Transverse colon (tissue), 4 donors: Measurements from ENCODE around the gene RAB4A. TPM values are rescaled to one million over a fixed set of nuclear protein-coding genes. Genes with fewer than 3 reads are reported as not detected.
A peak's percentile ranks its signal among the peaks of the same experiment; 100 is the strongest.

Experiments
- DNase-seq: peaks from one replicate; pipeline ENCODE4 v3.0.0-alpha.2; 2019
- H3K27ac ChIP-seq, 4 donors: fragments of 200-600 bp; sonication (generic); 2 replicates each; pipeline ENCODE4 v1.5.1; 2016 to 2018; ENCODE audit warnings: inconsistent platforms in 4 of 4
- H3K27me3 ChIP-seq: fragments of 200-600 bp; sonication (generic); 2 replicates; pipeline ENCODE4 v1.5.1; 2017; ENCODE audit warnings: inconsistent platforms
- H3K36me3 ChIP-seq, 4 donors: fragments of 200-600 bp; sonication (generic); 2 replicates each; pipeline ENCODE4 v1.5.1; 2017 to 2019; ENCODE audit warnings: inconsistent platforms in 4 of 4
- H3K4me1 ChIP-seq, 4 donors: fragments of 200-600 bp; sonication (generic); 2 replicates each; pipeline ENCODE4 v1.5.1; 2017 to 2020; ENCODE audit warnings: inconsistent platforms in 4 of 4
- H3K4me3 ChIP-seq, 4 donors: fragments of 200-600 bp; sonication (generic); 1 replicate in 1 of 4; 2 replicates in 3 of 4; pipeline versions ENCODE4 v1.5.1 to v1.6.1; 2017 to 2019; ENCODE audit warnings: inconsistent platforms in 4 of 4
- H3K9me3 ChIP-seq, 2 donors: fragments of 200-600 bp; sonication (generic); 2 replicates each; pipeline ENCODE4 v1.5.1; 2017 to 2019; ENCODE audit warnings: inconsistent platforms in 2 of 2
- CTCF ChIP-seq, 5 experiments: fragments of 200-600 bp in 3 of 5; fragments of 450-650 bp in 2 of 5; sonication (generic) in 3 of 5; IDR thresholded peaks; 1 replicate in 2 of 5; 2 replicates in 3 of 5; pipeline ENCODE4 v1.5.1; 2016 to 2017; ENCODE audit warnings: antibody characterized with exemption in 5 of 5, inconsistent platforms in 3 of 5, mild to moderate bottlenecking in 2 of 5, moderate library complexity in 1 of 5
- EP300 ChIP-seq: sonication (generic); formaldehyde crosslinking; IDR thresholded peaks from one replicate; pipeline ENCODE4 v1.6.1; 2017; ENCODE audit warnings: antibody characterized with exemption, low read depth
- POLR2A ChIP-seq: fragments of 450-650 bp; IDR thresholded peaks from one replicate; pipeline ENCODE4 v1.6.1; 2016; ENCODE audit warnings: antibody characterized with exemption, mild to moderate bottlenecking, moderate library complexity
- POLR2AphosphoS5 ChIP-seq, 3 donors: sonication (generic); formaldehyde crosslinking; IDR thresholded peaks; one replicate each; pipeline ENCODE4 v1.6.1; 2016; ENCODE audit warnings: antibody characterized with exemption in 3 of 3
- WGBS, 2 donors: methylation state at CpG; one replicate each; pipeline ENCODE4 v1.1.5; 2018; ENCODE audit warnings: low coverage in 1 of 2; 5-methylcytosine and 5-hydroxymethylcytosine counted together
- in situ Hi-C, 4 donors: fragments of 200-750 bp; cut with MboI; loops; one replicate each; pipeline versions ENCODE4 v1.15.0 to v1.15.1; 2017; ENCODE audit warnings: low sequenced_read_pairs in 3 of 4, low pct_ligation_motif_present in 1 of 4, low pct_unique_long_range_greater_than_20kb in 1 of 4
- intact Hi-C: fragments of 100-400 bp; cut with DNase I; formaldehyde crosslinking; loops from one replicate; pipeline ENCODE4 v1.15.1; 2023; ENCODE audit warnings: low total_unique reads
- total RNA-seq, 4 donors: library from RNA; depleted of rRNA; stranded (reverse); fragments of >200 nt; gene quantifications; one replicate each; pipeline ENCODE4 v1.1.0, GENCODE V29; 2016

The RAB4A gene
- total RNA-seq, 4 donors from 2014 or later: 7.4 to 56.9 (median 28.0) TPM

GRCh38 chr1:229254910-229255541 lies 15.9 kb upstream of the RAB4A start:
- H3K4me3 ChIP-seq: no peak overlapping the region
- no peaks in the 10 kb centered on the region for H3K27me3 ChIP-seq
- in situ Hi-C loops (loop anchor here (10.0 to 25.0 kb wide), 4 partner anchors 220 to 1057 kb away; no protein-coding TSS in a partner anchor), intact Hi-C loops (loop anchor here (5.0 to 10.0 kb wide), 2 partner anchors 227 to 590 kb away; no protein-coding TSS in a partner anchor)
- no peak for DNase-seq
- no peak overlapping the region for H3K27ac ChIP-seq
- H3K36me3 ChIP-seq: no peaks in the 10 kb centered on the region
- H3K9me3 ChIP-seq: no peaks in the 10 kb centered on the region
- peaks cover 0 to 4% (median 1%) of the 10 kb centered on the region in 4 donors for H3K4me1 ChIP-seq
- TF ChIP-seq CTCF (IDR thresholded peaks at IDR 0.05) (peak in 4 of 5 experiments; percentile 23 to 48 (median 36)), POLR2A (no peak)
- 20 to 81% methylated on average over 1 of the region's 1 CpG for WGBS, 2 donors

DNA sequence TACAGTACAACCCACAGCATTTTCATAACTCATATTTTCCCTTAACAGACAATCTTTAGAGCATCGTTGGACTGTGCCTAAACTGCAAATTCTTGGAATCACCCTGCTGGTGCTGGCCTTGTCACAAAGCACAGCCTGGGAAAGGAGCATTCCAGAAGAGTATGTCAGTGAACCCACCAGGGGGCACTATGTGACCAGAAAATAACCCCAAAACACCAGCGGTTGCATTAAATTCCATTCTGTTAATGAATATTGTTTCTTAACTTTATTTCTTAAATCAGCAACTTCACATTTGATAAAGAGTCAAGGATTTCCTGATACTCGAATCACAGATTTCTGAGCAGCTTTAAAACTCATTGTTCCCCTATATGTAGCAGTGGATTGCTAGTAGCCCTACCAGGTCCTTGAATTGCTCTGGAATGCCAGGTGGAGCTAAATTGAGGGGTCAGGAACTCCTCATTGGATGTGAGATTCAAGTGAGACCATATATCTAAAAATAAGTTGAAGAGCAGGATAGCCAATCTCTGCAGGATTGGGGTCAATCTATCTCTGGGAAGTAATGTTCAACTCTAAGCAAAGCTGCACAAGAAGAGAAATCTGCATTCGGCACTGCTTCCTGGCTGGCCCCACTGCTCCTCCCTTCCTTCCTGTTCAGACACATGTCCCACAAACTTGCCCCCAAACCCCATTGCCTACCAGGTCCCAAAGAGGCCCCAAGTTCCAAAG lies 12.7 kb upstream of the RAB4A start:
- H3K27me3 ChIP-seq: no peaks in the 10 kb centered on the region
- intact Hi-C loops: loop anchor here (5.0 to 10.0 kb wide), 2 partner anchors 224 to 593 kb away; no protein-coding TSS in a partner anchor
- H3K27ac ChIP-seq: no peak overlapping the region
- peaks cover 0 to 4% (median 1%) of the 10 kb centered on the region in 4 donors for H3K4me1 ChIP-seq
- peak; percentile 68 for DNase-seq
- TF ChIP-seq POLR2A (no peak), EP300 (no peak), POLR2AphosphoS5 (IDR thresholded peaks at IDR 0.05) (no peak), CTCF (IDR thresholded peaks at IDR 0.05) (peak; percentile 73 to 91 (median 85))
- H3K9me3 ChIP-seq: no peaks in the 10 kb centered on the region
- no peak overlapping the region for H3K4me3 ChIP-seq
- WGBS, 2 donors: 0 to 19% methylated on average over 2 to 4 of the region's 4 CpGs
- in situ Hi-C loops: loop anchor here (10.0 to 25.0 kb wide), 4 partner anchors 217 to 1054 kb away; no protein-coding TSS in a partner anchor
- no peaks in the 10 kb centered on the region for H3K36me3 ChIP-seq

DNA sequence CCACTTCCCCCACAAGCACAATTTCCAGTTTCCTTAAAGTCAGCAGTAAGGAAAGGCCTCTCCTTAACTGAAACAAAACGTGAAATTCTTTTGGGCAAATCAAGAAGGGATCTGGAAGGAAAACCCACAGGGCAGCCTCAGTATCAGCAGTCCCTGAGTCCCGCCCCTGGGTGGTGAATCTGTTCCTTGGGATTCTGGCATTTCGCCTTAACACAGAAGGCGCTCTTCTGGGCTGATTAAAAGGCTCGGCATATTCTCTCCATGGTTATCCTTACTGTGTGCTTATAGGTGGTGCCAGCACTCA lies 12.2 kb upstream of the RAB4A start:
- WGBS, 2 donors: 40 to 56% methylated on average over 1 to 5 of the region's 5 CpGs
- H3K4me3 ChIP-seq: no peak overlapping the region
- no peak for DNase-seq
- H3K4me1 ChIP-seq: peaks cover 0 to 4% (median 1%) of the 10 kb centered on the region in 4 donors
- in situ Hi-C loops (loop anchor here (10.0 to 25.0 kb wide), 4 partner anchors 216 to 1054 kb away; no protein-coding TSS in a partner anchor), intact Hi-C loops (loop anchor here (5.0 to 10.0 kb wide), 2 partner anchors 224 to 594 kb away; no protein-coding TSS in a partner anchor)
- no peaks in the 10 kb centered on the region for H3K27me3 ChIP-seq
- no peak overlapping the region for H3K27ac ChIP-seq
- TF ChIP-seq CTCF (IDR thresholded peaks at IDR 0.05) (no peak), POLR2AphosphoS5 (IDR thresholded peaks at IDR 0.05) (no peak), EP300 (no peak), POLR2A (no peak)
- H3K9me3 ChIP-seq: no peaks in the 10 kb centered on the region
- H3K36me3 ChIP-seq: no peaks in the 10 kb centered on the region

- no peak for TF ChIP-seq EP300
- TF ChIP-seq POLR2A: no peak
- H3K4me3 ChIP-seq: no peak overlapping the region
- H3K36me3 ChIP-seq: no peaks in the 10 kb centered on the region
- no peaks in the 10 kb centered on the region for H3K27me3 ChIP-seq
- intact Hi-C loops: no loop called here
- 79% methylated on average over 3 of the region's 3 CpGs; no CpG with 5 or more reads in 1 of the 2 donors for WGBS, 2 donors
- no peaks in the 10 kb centered on the region for H3K9me3 ChIP-seq
- H3K27ac ChIP-seq: no peak overlapping the region
- no peak for DNase-seq
- in situ Hi-C loops: loop anchor here in 3 of 4 donors (5.0 to 25.0 kb wide), 3 partner anchors 222 to 1052 kb away; no protein-coding TSS in a partner anchor
- peaks cover 0 to 4% (median 1%) of the 10 kb centered on the region in 4 donors for H3K4me1 ChIP-seq
These were observed 10.6 kb upstream of the RAB4A start for GRCh38 chr1:229260297-229260696.
